ENCODE measurements around the gene GARIN5A. TPM values are rescaled to one million over a fixed set of nuclear protein-coding genes. Genes with fewer than 3 reads are reported as not detected.

Gene GARIN5A
- total and polyA plus RNA-seq, 2 of the 8 experiments (the other 6 are each of a cell fraction or from before 2014, with no cell fraction given): 9.1 to 18.5 TPM

DNA sequence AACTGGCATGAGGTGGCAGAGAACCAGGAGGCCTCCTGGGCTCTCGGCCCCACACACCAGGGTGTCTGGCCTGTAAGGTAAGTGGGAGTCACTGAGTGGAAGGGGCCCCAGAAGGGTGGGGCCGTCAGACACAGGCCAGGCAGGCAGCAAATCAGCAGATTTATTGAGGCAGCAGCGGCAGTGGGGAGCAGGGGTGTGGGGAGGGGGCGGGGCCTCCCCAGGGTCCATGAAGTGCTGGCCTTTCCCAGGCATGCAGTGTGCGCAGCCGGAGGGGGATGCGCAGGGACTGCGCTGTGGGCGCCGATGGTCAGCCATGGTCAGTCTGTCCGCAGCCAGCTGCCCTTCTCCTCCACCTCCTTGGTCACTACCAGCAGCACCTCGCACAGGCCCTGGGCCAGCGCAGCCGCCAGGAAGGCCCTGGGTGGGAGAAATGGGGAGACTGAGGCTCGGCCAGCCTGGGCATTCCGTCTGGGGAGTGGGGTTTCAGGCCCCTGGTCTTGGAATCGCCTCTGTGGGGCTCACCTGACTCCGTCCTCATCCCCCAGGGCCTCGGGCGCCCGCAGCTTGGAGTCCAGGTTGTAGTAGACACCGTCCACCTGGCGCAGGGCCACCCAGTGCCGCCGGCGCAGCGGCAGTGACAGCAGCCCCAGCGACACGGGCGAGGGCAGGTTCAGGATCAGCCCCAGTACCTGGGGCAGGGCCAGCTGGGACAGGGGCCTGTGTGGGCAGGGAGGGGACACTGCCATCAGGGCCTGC, 29.4 kb upstream of the GARIN5A start (continued):
- TF ChIP-seq POLR2AphosphoS5 (IDR thresholded peaks at IDR 0.05; ENCODE audit: low read depth, low read length): no peak
